NCI-H1092 treated with DMSO at 0.1 percent for 48 hours (cell line): Measurements from ENCODE around the gene ADAM15.

ENCODE experiments used
- DNase-seq: peaks from one replicate; lab custom pipeline; 2025; lab: John Stamatoyannopoulos, UW

ADAM15 gene

DNA sequence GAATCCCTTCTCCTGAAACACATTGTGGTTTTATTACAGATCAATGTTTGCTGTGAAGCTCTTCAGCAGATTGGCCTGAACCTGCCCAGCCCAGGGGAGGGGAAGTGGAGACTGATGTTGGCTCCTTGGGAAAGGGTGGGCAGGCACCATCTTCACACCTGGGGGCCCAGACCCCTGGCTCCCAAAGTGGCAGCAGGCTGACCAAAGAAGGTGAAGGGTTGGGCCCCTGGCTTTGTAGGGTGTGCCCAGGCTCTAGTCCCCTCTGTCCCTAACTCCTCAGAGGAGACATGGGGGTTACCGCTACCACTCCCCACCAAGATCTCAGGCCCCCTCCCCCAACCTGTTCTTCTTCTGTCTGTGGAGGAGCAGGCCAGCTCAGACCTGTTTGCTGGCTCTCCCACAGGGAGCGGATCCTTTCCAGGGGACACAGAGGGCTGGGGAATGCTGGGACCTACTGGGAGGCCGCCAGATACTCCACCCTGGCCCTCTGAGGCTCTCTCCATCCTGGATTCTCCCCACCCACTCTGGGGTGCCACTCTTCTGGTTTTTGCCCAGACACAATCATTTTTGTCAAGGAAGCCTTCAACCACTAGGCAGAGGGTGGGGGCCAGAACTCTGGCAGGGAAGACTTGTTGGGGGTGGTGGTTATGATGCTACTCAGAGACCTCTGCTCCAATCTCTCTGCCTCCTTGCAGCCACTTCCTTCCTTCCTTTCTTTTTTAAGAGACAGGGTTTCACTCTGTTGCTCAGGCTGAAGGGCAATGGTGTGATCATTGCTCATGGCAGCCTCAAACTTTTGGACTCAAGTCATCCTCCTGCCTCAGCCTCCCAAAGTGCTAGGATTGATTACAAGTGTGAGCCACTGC, 22.5 kb downstream of the ADAM15 start:
- no peak for DNase-seq

DNA sequence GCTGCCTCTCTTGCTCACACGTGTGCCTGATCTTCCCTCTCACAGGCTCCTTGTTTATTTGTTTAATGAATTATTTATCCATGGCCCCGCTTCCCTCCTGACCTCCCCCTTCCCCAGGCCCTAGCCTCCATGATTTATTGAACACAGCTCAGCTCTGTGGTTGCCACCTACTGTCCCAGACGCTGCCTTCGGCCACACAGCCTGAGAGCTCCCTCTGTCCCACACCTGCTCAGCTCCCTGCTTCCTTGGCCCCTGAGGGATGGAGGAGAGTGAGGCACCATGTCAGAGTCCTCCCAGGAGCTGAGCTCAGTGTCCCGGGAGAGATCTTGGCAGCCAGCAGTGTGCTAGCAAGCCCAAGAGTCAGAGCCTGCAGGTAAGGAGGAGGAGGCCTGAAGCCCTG, 24.4 kb downstream of the ADAM15 start:
- DNase-seq, result peak; percentile 64

DNA sequence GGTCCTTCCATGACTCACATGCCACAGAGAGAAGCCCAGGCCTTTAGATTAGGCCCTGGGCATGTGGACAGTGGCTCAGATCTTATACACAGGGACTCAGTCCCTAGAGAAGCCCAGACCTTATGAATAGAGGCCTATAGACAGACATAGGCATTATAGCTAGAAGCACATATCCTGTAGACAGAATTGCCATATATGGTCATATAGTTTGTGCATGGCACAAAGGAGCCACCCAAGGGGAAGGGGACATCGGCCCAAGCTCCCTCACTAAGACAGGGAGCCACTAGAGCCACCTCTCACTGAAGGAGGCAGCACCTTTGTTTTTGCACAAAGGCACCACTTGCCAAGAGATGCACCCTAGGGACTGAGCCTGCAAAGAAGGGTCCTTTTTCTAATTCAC, 25.3 kb downstream of the ADAM15 start:
- DNase-seq, result no peak

DNA sequence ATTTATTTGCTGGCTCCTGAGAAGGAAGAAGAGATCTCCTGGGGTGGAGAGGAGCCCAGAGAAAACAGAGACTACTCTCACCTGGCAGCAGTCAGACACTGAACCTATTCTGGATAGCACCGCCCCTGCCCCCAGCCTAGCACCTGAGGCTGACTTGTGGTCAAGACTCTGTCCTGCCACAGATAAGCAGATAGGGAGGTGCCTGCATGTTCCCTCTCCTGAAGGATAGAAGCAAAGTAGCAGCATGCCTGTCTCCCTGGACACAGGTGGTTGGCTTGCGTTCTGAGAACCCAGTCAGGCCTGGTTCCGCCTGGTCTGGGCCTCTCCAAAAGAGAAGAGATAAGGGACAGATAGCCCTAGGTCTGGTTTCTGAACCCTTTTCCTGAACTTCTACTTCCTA, 26.2 kb downstream of the ADAM15 start:
- DNase-seq, result peak; percentile 16

DNA sequence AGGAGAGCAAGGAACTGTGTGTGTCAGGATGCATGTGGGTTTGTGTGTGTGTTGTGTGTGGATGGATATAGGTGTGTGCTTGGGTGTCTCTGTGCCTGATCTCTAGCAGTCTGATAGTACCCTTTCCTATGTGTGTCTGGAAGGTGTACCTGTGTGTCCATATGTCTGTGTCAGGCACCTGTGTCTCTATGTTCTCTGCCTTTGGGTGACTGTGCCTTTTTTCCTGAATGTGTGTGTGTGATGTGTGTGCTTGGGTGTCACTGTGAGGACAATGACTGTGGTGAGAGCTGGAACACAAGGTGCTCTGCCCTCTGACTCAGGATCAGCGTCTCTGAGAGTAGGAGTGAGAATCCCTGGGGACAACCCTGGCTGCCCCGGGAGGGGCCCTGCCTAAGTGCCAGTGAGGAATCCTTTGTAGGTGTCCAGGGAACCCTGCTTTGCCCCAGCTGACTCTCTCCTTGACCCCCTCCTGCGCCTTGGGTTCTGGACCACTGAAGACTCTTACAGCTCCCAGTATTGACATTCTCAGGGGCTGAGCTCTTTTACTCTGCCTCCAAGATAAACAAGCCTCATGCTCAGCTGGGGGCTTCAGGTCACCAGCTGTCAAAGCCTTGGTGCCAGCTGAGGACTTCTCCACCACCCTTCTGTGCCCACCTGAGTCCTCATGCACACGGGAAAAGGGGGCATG, 26.8 kb downstream of the ADAM15 start:
- peak; percentile 52 for DNase-seq

DNA sequence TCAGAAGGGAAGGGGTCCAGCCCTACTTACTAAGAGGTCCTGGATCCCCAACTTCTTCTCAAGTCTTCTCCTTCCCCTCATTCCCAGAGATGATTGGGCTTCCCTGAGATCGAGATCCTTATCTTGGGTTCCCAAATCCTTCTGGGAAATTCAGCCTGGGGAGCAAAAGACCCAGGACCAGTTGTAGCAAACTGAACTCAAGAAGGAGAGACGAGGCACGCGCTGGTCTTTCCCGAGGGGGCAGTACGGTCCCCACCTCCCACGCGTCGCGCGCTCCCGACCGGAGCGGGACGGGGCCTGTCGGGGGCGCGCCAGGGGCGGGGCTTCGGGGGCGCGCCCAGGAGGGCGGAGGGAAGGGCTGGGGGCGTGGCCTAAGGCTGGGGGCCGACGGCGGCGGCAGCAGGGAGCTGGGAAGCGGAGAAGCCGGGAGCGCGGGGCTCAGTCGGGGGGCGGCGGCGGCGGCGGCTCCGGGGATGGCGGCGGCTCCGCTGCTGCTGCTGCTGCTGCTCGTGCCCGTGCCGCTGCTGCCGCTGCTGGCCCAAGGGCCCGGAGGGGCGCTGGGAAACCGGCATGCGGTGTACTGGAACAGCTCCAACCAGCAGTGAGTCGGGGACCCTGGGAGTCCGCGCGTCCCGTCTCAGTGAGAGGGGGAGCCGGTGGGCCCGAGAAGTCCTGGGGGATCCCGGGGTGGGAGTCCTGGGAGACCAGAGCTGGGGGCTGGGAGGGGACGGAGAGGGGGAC, 27.5 kb downstream of the ADAM15 start, which contains the start of gene EFNA3:
EFNA3 (plus strand) TSS at position 369 of the 741 bp plus-strand sequence; CDS start at position 474, 105 bp downstream.
- peak; percentile 73 for DNase-seq

DNA sequence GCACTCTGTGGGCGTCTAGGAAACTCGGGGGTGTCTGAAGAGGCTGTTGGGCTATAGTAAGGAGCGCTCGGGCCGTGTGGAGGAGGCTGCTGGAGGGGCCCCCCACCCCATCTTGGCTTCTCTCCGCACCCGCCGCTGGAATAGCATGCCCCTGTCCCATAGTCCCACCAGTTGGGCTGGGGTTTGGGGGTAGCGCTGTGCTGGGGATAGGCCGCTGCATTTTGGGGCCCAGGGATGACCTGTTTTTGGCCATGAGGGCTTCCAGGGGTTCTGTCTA, 28.0 kb downstream of the ADAM15 start:
- no peak for DNase-seq

DNA sequence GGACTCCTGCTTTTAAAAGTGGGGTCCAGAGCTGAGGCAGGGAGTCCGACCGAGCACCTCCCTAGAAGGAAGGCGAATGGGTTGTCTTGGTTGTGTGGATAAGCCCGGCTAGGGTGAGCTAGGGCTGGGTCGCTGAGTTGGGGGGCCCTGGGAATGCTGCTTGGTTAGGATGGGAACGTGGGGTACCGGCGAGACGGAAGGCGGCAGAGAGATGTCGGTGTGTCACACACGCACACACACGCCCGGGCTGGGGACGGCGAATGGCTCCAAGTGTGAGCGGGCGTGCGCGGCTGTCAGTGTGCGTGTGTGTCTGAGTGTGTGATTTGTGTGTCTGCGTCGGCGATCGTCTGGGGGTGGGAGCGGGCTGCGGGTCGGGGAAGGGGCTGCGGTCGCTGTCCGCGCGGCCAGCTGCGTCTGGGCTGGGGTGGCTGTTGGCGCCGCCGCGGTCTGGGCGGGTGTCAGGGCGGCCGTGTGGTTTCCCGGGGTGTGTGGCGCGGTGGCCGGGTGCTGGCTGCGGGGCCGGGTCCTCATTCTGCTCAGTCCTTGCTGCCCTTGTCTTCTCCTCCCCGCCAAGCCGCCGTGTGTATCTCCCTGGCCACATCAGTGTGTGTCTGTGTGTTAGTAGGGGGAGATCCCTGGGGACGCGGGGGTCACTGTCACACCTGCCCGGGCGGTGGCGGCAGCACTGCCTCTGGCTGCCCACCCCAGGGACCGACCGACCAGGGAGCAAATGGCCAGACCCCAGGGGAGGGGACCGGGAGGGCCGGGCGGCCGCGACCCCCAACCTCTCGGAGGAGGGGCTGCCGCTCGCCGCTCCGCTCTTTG, 28.6 kb downstream of the ADAM15 start:
- DNase-seq, result peak; percentile 65

DNA sequence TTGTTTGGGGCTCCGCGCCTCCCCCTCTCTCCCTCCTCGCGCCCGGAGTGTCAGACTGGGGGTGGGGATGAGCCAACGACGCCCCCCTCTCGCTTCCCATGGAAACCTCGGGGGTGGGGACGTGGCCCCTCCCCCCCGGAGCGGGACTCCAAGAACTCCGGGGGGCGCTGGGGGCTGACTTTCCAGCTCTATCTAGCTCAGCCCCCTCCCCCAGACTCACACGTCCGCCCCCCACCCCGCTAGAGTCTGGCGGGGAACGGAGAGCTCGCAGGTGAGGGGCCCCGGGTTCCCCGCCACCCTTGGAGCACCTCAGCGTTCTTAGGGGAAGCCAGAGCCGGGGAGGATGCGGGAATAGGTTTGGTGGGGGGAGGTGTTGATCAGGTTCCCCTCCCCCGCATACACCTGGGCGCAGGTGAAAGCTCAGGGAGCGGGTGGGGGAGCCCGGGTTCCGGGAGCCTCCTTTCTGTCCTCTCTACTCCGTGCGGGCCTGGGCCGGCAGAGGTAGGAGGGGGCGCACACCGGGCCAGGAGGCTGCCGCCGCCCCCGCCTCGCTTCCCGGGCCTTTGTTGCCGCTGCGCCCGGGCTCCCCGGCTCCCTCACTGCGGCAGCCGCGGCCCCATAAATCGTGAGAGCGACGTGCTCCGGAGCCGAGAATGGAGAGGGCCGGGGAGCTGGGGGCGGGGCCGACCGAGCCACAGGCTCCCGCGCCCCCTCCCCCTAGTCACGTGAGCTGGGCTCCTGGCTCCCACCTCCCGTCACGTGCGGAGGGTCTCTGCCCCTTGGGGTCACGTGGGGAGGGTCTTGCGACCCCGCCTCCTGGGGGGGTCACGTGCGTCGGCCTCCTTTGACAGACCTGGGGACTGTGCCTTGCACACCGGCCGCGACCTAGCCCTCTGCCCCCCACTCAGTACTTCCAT, 29.5 kb downstream of the ADAM15 start:
- peak; percentile 86 for DNase-seq

DNA sequence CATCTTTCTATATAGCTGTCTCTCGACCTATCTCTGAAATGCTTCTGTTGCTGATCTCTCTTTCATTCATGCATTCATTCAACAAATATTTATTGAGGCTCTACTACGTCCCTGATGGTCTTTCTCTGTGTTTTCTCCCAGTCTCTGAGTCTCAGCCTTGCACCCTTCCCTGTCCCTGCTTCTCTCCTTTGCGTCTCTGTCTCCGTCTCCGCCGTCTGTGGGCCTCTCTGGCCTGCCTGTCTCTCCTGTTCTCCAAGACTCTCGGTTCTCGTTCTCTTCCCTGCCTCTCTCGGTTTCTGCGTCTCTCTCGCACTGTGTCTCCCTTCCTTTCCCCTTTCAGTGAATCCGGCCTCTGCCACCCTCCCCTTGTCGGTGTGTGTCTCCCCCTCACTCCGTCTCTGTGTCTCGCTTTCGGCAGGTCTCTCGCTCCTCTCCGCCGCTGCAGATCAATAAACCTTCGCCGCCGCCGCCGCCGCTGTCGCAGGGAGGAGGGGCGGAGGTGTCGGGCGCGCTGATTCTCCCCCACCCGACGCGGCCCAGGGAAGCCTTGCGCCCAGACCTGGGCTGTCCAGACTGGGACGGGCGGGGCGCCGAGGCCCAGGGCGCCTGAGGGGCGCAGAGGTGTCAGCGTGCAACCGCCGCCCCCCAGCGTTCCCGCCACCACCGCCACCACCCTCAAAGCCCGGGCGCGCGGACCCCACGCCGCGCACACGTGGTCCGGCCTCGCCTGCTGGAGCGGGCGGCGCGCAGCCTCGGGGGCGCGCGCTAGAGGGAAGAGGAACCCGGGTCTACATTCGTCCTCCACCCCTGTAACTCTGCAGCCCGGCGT, 30.6 kb downstream of the ADAM15 start:
- DNase-seq, result no peak

DNA sequence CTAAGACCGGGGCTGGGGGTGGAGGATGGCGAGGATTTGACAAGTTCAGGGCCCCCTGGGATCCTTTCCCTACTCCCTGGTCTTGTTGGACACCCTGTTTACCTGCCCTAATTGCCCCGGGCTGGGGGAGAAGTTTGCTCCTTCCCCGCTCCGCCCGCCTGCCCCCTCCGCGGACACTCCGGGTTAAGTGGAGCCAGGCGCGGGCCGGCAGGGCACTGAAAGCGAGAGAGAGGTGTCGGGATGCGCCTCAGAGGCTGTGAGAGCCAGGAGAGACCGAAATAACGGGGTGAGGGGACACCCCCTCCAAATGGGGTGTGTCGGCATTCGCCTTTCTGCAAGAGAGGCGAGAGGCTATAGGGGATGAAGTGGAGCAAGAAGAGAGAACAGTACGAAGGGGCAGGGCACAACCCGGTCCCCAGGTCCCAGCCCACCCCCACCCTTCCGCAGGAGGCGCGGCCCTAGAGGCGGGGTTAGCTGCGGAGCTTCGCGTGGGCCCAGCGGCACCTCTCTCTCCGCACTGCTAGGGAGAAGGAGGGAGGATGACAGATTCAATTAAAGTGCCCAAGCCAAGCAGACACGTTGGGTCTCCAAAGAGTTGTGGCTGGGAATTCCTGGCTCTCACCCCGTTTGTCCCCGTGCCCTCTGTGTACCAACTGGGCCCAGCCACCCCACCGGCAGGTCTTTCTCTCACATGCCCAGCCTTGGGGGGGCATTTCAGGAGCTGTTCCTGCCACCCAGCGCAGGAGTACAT, 31.4 kb downstream of the ADAM15 start:
- DNase-seq, result no peak

DNA sequence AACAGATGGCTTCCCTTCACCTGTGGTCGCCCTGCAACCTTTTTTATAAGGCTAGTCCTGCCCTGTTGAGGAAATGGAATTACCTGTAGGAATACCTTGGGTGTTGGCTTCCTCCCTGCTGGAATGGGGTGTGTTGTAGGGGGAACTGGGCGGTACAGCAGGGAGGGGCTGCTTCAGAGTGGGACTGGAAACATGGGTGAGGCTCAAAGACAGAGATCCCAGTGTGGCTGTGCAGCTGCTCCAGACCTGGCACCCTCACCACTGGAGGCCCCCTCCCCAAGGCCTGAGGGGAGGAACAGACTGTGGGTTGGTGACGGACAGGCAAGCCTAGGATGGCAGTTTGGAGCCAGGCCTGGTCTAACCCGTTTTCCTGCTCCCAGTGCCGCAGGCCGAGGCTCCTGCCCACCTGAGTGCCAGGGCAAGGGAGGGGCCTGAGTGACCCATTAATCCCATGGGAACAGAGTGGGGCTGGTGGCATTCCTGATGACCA, 32.0 kb downstream of the ADAM15 start:
- DNase-seq, result no peak

DNA sequence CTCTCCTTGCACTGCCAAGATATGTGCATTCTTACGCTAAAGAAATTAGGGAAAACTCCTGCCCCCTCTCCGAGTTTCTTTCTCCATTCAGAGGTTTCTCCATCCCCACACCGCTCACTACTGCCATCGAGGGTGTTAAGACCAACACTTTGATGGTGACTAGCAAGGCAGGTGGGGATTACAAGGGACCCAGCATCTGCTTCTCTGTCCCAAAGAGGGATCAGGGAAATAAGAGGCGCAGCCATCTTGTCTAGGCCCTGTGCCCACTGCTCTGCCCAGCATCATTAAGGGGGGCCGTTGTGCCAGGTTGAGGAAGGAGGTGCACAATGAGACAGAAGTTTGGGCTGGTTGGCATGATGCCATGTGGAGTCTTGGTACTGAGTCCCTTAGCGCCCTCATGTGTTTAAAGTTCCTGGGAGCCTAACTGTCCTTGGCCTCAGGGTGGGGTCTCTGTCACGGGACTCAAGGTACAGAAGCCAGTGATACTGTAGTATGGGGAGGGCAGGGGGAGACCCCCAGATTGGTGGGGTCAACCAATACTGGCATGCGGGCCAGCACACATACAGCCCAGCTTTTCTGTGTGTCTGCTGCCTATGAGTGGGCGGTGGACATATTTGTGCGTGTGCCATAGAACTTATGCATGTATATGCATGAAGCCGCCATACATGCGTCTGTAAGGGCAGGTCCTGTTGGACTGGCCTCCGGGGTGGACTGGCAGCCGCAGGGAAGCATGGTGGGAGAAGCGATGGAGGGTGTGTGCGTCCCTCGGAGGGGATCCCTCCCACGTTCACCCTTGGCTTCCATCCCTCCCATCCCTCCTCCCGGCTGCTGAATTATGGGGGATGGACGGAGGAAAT, 33.0 kb downstream of the ADAM15 start:
- peak; percentile 38 for DNase-seq

DNA sequence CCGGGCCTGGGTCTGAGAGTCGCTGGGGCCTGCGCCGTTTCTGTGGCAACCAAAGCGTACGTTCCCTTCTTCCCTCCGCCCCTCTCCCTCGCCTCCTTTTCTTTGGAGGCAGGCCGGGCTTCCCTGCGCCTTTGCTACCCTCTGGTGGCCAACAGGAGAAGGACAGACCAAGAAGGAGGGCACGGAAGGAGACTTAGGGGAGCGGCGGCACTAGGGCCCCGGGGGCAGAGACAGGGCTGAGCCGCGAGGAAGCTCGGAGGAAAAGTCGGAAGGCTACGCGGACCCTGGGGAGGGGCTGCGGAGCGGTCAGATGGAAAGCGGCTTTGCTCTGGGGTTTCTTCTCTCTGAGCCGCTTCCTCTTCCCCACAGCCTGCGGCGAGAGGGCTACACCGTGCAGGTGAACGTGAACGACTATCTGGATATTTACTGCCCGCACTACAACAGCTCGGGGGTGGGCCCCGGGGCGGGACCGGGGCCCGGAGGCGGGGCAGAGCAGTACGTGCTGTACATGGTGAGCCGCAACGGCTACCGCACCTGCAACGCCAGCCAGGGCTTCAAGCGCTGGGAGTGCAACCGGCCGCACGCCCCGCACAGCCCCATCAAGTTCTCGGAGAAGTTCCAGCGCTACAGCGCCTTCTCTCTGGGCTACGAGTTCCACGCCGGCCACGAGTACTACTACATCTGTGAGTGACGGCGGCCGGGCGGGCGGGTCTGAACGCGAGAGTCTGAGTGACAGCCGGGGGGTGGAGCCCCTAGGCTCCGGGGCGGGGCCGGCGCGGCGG, 33.8 kb downstream of the ADAM15 start:
- peak; percentile 98 for DNase-seq

DNA sequence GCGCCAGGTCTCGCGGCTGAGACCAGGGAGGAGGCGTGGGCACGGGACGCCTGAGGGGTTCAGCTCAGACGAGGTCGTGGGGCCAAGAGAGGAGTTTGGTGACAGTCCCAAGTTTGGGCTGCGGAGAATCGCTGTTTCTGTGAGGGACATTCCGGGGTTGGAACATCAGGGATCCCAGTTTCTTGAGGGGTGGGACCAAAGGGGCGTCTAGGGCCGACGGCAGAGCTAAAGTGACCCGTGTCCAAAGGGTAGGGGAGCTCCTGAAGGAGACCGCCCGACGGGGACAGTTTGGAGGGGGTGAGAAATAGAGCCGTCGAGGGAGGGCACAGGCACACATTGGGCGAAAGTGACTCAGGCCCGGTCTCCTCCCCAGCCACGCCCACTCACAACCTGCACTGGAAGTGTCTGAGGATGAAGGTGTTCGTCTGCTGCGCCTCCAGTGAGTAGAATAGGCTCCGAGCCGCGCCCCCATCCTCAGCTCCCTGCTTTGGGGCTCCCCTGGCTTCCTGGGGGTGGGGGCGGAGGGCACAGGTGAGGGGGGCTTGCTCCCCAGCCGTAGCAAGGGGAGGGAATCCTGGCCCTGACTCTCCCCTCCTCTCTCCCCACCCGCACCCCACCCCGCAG, 34.5 kb downstream of the ADAM15 start:
- no peak for DNase-seq

DNA sequence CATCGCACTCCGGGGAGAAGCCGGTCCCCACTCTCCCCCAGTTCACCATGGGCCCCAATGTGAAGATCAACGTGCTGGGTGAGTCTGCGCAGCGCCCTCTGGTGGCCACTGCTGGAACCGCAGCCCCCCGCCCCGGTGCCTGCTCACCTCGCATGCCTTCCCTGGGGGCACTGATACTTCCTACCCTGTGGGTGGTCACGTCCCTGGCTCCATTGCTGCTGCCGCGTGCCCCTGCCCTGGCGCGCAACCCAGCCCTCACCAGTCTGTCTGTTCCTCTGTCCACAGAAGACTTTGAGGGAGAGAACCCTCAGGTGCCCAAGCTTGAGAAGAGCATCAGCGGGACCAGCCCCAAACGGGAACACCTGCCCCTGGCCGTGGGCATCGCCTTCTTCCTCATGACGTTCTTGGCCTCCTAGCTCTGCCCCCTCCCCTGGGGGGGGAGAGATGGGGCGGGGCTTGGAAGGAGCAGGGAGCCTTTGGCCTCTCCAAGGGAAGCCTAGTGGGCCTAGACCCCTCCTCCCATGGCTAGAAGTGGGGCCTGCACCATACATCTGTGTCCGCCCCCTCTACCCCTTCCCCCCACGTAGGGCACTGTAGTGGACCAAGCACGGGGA, 35.1 kb downstream of the ADAM15 start:
- peak; percentile 46 for DNase-seq
